OCI-LY3 (cell line): ENCODE measurements around the gene ARHGAP22.

Experiments used
- H2AFZ ChIP-seq: fragments of 200-600, 300-600 bp; shearing (Covaris generic); 2 replicates; pipeline ENCODE4 v1.6.0; 2014; ENCODE audit warnings: antibody characterized with exemption, low read depth, low read length
- H3K27ac ChIP-seq: fragments of 200-600, 300-600 bp; sonication (generic); 2 replicates; pipeline ENCODE4 v1.5.1; 2014; ENCODE audit warnings: mild to moderate bottlenecking, low read length, moderate library complexity, mixed read lengths
- H3K27me3 ChIP-seq: fragments of 200-600, 300-600 bp; sonication (generic); 2 replicates; pipeline ENCODE4 v1.6.1; 2014; ENCODE audit warnings: low read depth, low read length, mixed read lengths
- H3K36me3 ChIP-seq: fragments of 200-600, 300-600 bp; sonication (generic); replicated peaks from 2 replicates; pipeline ENCODE3; 2014; ENCODE audit warnings: low read depth, low read length, mixed read lengths
- H3K4me1 ChIP-seq: fragments of 300-600, 200-600 bp; sonication (generic); 2 replicates; pipeline ENCODE4 v1.6.1; 2014; ENCODE audit warnings: low read length, mixed read lengths
- H3K4me2 ChIP-seq: fragments of 200-600, 300-600 bp; sonication (generic); 2 replicates; pipeline ENCODE4 v1.6.1; 2014; ENCODE audit warnings: low read length, mixed read lengths
- H3K4me3 ChIP-seq: fragments of 300-600, 200-600 bp; sonication (generic); 2 replicates; pipeline ENCODE4 v1.5.1; 2014; ENCODE audit warnings: antibody characterized with exemption, mild to moderate bottlenecking, low read length, moderate library complexity
- H3K79me2 ChIP-seq: fragments of 300-600, 200-600 bp; shearing (Covaris generic); 2 replicates; pipeline ENCODE4 v1.6.1; 2014; ENCODE audit warnings: mild to moderate bottlenecking, low read length, mixed read lengths
- H3K9ac ChIP-seq: fragments of 300-600, 200-600 bp; shearing (Covaris generic); 2 replicates; pipeline ENCODE4 v1.6.0; 2014; ENCODE audit warnings: mild to moderate bottlenecking, low read length, moderate library complexity
- H3K9me3 ChIP-seq: fragments of 200-600, 300-600 bp; shearing (Covaris generic); 2 replicates; pipeline ENCODE4 v1.6.1; 2014; ENCODE audit warnings: low read length, mixed read lengths; ENCODE audit not compliant: insufficient read depth
- H4K20me1 ChIP-seq: fragments of 200-600, 300-600 bp; sonication (generic); 2 replicates; pipeline ENCODE4 v1.6.1; 2016; ENCODE audit warnings: low read length, mixed read lengths; ENCODE audit not compliant: insufficient read depth
- EZH2phosphoT487 ChIP-seq: fragments of 200-600 bp; shearing (Covaris generic); IDR thresholded peaks from 2 replicates; pipeline ENCODE4 v1.6.1; 2018; ENCODE audit warnings: antibody characterized with exemption, mixed run types, low read depth
- TF ChIP-seq, protein P1 (sequence below): fragments of 200-600, 300-600 bp; sonication (generic); IDR thresholded peaks from 2 replicates; pipeline ENCODE4 v1.5.1; 2014; ENCODE audit warnings: antibody characterized with exemption, low read length, low read depth

The ARHGAP22 gene

GRCh38 chr10:48616436-48616835, 11.6 kb upstream of the ARHGAP22 start:
- Histone ChIP-seq H3K27me3 (peaks cover 16% of the 10 kb centered on the region; the same call in 1 of the 2 replicates), H3K9me3 (no peaks in the 10 kb centered on the region), H3K4me2 (no peak overlapping the region), H3K79me2 (no peaks in the 10 kb centered on the region), H3K4me3 (no peak overlapping the region), H3K36me3 (no peaks in the 10 kb centered on the region), H3K9ac (no peak overlapping the region), H2AFZ (no peak overlapping the region), H3K4me1 (no peaks in the 10 kb centered on the region), H4K20me1 (no peaks in the 10 kb centered on the region), H3K27ac (no peak overlapping the region)
- TF ChIP-seq, protein P1, sequence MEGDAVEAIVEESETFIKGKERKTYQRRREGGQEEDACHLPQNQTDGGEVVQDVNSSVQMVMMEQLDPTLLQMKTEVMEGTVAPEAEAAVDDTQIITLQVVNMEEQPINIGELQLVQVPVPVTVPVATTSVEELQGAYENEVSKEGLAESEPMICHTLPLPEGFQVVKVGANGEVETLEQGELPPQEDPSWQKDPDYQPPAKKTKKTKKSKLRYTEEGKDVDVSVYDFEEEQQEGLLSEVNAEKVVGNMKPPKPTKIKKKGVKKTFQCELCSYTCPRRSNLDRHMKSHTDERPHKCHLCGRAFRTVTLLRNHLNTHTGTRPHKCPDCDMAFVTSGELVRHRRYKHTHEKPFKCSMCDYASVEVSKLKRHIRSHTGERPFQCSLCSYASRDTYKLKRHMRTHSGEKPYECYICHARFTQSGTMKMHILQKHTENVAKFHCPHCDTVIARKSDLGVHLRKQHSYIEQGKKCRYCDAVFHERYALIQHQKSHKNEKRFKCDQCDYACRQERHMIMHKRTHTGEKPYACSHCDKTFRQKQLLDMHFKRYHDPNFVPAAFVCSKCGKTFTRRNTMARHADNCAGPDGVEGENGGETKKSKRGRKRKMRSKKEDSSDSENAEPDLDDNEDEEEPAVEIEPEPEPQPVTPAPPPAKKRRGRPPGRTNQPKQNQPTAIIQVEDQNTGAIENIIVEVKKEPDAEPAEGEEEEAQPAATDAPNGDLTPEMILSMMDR: no peak
- TF ChIP-seq EZH2phosphoT487: no peak

- H3K27ac ChIP-seq: no peak overlapping the region
- no peak for TF ChIP-seq EZH2phosphoT487
- TF ChIP-seq, protein P1: peak; percentile 37
- no peaks in the 10 kb centered on the region for H3K79me2 ChIP-seq
- H3K4me3 ChIP-seq: peak overlapping the region; percentile 66
- no peak overlapping the region for H2AFZ ChIP-seq
- no peaks in the 10 kb centered on the region for H3K36me3 ChIP-seq
- H3K9ac ChIP-seq: no peak overlapping the region
- H4K20me1 ChIP-seq: no peaks in the 10 kb centered on the region
- peaks cover 31% of the 10 kb centered on the region for H3K27me3 ChIP-seq
- no peaks in the 10 kb centered on the region for H3K9me3 ChIP-seq
- peak overlapping the region; percentile 62 for H3K4me2 ChIP-seq
- H3K4me1 ChIP-seq: no peaks in the 10 kb centered on the region
Observed at GRCh38 chr10:48614481-48615390, 9.9 kb upstream of the ARHGAP22 start.

DNA sequence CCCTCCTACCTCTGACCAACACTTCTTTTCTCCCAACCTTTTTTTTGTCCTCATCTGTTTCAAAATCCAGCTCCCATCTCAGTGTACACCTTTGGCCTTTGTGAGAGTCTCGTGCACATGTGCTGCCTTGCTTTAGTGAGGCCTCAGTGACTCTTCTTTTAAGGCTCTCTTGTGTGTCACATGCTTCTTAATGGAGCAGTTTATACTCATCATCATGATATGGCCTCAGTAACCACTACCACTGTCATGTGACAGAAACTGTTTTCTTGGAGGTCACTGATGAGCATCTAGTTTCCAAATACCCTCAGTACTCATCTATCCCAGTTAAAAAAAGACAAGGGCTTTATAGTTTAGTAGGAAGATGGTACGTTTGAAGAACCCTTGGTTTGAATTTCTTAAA, 8.1 kb upstream of the ARHGAP22 start:
- peaks cover 17% of the 10 kb centered on the region for H3K27me3 ChIP-seq
- H3K9ac ChIP-seq: no peak overlapping the region
- H3K79me2 ChIP-seq: no peaks in the 10 kb centered on the region
- no peak overlapping the region for H2AFZ ChIP-seq
- H3K4me1 ChIP-seq: no peaks in the 10 kb centered on the region
- no peak overlapping the region for H3K4me3 ChIP-seq
- no peak overlapping the region for H3K27ac ChIP-seq
- H3K4me2 ChIP-seq: no peak overlapping the region
- H4K20me1 ChIP-seq: no peaks in the 10 kb centered on the region
- no peaks in the 10 kb centered on the region for H3K36me3 ChIP-seq
- no peaks in the 10 kb centered on the region for H3K9me3 ChIP-seq
- TF ChIP-seq EZH2phosphoT487: no peak
- TF ChIP-seq, protein P1: no peak

DNA sequence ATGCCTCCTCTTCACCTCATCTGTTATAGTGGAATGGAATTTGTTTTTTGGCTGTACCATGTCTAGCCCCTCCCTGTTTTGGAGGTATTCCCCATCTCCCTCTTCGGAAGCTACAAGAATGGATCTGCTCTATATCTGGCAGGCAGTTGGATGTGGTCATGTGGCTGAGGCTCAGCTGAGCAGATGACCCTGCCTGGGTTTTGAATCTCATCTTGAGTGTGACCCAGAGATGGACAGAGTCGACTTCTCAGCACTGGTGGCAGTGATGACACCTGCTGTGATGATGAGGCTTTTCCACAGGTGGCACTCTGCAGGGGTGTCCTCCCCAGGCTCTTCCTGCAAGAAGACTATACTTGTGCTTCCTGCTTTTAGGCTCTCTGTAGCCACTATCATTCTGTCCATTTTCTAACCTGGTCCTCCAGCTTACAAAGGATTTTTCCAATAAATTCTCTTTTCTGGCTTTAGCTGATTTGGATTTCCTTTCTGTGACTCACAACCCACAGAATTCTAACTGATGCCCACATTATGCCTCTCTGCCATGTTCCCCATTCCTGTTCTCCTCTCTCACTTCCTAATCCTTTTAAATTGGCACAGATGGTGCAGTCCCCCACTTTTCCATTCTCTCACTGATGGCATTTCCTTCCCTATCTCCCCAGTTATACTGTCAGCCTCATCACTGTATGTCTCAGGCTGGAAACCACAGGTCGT, 7.5 kb upstream of the ARHGAP22 start:
- no peak for TF ChIP-seq EZH2phosphoT487
- TF ChIP-seq, protein P1: no peak
- H3K4me1 ChIP-seq: no peaks in the 10 kb centered on the region
- H2AFZ ChIP-seq: no peak overlapping the region
- no peaks in the 10 kb centered on the region for H3K9me3 ChIP-seq
- H3K4me2 ChIP-seq: no peak overlapping the region
- H3K9ac ChIP-seq: no peak overlapping the region
- peaks cover 16% of the 10 kb centered on the region for H3K27me3 ChIP-seq
- no peak overlapping the region for H3K4me3 ChIP-seq
- H3K27ac ChIP-seq: no peak overlapping the region
- no peaks in the 10 kb centered on the region for H3K79me2 ChIP-seq
- no peaks in the 10 kb centered on the region for H3K36me3 ChIP-seq
- H4K20me1 ChIP-seq: no peaks in the 10 kb centered on the region
